ENCODE results near the gene ABLIM2.

Gene ABLIM2

DNA sequence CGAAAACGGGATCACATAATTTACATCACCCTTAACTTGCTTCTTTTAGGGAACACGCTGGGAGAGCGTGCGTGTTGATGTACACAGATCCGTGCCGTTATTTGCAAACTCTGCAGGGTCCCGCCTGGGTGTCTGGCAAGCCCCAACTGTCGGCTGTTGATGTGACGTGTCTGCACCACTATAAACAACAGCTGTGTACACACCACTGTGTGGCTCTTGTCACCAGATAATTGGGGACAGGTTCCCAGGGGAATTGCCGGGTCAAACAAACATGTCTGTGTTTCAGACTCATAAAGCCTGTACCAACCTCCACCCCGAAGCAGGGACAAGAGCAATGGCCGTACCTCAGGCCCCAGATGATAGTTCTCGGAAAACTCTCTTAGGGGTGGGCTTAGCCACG is 113.9 kb downstream of the ABLIM2 start:
- DNase-seq (ENCODE audit: insufficient read length, low spot score) (no peak), FAIRE-seq (no peak)
- TF ChIP-seq, protein P1, sequence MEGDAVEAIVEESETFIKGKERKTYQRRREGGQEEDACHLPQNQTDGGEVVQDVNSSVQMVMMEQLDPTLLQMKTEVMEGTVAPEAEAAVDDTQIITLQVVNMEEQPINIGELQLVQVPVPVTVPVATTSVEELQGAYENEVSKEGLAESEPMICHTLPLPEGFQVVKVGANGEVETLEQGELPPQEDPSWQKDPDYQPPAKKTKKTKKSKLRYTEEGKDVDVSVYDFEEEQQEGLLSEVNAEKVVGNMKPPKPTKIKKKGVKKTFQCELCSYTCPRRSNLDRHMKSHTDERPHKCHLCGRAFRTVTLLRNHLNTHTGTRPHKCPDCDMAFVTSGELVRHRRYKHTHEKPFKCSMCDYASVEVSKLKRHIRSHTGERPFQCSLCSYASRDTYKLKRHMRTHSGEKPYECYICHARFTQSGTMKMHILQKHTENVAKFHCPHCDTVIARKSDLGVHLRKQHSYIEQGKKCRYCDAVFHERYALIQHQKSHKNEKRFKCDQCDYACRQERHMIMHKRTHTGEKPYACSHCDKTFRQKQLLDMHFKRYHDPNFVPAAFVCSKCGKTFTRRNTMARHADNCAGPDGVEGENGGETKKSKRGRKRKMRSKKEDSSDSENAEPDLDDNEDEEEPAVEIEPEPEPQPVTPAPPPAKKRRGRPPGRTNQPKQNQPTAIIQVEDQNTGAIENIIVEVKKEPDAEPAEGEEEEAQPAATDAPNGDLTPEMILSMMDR (IDR thresholded peaks at IDR 0.05; ENCODE audit: insufficient read depth, missing control alignments): no peak

DNA sequence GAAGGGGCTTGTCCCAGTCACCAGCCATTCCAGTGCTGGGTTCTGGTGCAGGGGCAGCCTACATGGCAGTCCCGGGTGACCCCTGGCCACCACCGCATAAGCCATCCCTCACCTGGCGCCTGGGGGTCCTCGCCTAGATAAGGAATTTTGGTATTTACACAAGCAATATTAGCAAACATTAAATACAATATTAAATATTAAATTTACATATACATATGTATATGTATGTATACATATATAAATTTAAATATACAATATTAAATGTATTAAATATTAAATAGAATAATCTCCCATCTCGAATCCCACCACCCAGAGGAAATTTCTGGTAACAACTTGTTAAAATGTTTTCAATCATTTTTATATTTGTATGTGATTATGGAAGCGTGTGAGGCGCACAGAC is 114.4 kb downstream of the ABLIM2 start:
- FAIRE-seq (no peak), DNase-seq (ENCODE audit: insufficient read length, low spot score) (no peak)
- TF ChIP-seq, protein P1 (IDR thresholded peaks at IDR 0.05; ENCODE audit: insufficient read depth, missing control alignments): no peak

DNA sequence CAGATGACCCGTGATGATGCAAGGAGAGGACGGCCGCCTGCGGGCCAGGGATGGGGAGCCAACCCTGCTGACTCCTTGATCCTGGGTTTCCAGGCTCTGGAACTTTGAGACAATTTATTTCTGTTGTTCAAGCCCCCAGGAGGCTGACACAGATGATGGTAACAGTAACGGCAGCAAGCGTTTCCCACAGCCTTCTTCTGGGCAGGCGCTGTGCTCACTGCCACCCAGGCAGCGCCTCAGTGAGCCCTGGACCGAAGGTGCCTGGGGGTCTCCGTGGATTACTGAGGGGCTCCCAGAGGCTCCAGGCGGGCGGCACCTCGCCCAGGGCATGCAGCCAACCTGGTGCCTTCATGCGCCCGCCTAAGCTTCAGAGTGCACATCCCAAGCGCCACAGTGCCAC is 115.0 kb downstream of the ABLIM2 start:
- TF ChIP-seq, protein P1 (IDR thresholded peaks at IDR 0.05; ENCODE audit: insufficient read depth, missing control alignments): no peak
- no peak for DNase-seq (ENCODE audit: insufficient read length, low spot score)
- no peak for FAIRE-seq

DNA sequence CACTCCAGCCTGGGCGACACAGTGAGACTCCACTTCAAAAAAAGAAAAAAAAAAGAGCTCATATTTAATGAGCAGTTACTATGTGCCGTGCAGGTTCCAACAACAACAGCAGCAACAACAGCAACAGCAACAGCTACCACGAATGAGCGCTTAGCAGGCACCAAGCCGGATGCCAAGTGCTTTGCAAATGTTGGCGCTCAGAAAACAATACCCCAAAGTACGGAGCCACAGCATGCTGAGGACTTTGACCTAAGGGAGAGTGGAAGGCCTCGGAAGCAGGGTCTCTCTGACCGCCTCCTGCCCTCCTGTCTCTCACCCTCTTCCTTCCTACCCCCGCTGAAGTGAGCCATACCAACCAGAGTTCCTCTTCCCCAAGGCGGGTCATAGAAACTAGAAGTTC is 116.7 kb downstream of the ABLIM2 start:
- FAIRE-seq: no peak
- DNase-seq (ENCODE audit: insufficient read length, low spot score): no peak
- TF ChIP-seq, protein P1 (IDR thresholded peaks at IDR 0.05; ENCODE audit: insufficient read depth, missing control alignments): no peak

DNA sequence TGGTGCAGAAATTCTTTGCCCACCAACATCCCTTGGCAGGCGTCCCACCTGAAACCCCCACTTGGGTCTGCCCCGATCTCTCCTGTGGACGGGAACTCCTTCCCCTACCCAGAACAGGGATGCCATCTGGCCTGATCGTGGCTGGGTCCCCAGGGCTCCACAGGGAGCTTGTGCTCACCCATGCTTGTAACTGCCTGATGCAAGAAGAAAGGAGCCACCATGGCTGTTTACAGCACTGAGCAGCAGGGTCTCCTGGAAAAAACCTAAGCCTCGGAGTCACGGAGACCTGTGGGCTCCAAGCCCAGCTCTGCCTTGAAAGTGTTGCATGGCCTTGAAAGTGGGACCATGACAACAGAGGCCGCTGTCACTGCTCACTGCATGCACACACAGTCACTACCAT is 117.4 kb downstream of the ABLIM2 start:
- FAIRE-seq: no peak
- TF ChIP-seq, protein P1 (IDR thresholded peaks at IDR 0.05; ENCODE audit: insufficient read depth, missing control alignments): no peak
- DNase-seq (ENCODE audit: insufficient read length, low spot score): no peak

DNA sequence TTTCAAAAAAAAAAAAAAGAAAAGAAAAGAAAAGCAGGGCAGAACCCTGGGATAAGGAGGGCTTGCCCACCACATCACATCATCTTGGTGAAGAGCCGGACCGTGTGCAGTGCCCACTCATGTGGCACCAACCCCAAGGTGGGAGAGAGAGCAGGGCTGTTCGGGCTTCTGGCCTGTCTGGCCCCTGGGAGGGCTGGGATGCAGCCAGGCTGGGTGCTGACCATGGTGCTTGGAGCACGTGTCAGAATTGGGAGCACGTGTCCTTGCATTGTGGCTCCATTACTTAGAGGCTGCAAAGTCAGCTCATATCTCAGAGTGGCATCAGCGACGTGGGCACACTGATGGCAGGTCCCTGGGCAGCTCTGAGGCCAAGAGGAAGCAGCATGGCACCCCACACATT is 118.0 kb downstream of the ABLIM2 start:
- FAIRE-seq (no peak), DNase-seq (ENCODE audit: insufficient read length, low spot score) (no peak)
- TF ChIP-seq, protein P1 (IDR thresholded peaks at IDR 0.05; ENCODE audit: insufficient read depth, missing control alignments): no peak

DNA sequence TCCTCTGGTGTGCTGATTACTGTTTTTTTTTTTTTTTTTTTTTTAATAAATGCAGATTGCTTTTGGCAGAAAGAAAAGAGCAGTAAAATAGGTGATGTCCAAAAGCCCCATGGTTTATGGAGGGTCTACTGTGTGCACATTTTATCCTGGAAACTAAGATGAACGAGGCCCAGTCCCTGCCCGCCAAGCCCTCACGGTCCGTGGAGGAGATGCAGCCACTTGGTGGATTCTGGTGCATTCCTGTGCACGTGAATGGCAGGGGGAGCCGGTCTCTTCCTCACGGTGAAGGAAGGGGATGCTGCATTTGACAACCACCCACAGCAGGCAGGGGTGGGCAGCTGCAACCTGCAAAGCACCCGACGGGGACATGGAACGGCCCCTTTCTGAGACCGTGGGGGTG is 118.8 kb downstream of the ABLIM2 start:
- no peak for DNase-seq (ENCODE audit: insufficient read length, low spot score)
- FAIRE-seq: no peak
- TF ChIP-seq, protein P1 (IDR thresholded peaks at IDR 0.05; ENCODE audit: insufficient read depth, missing control alignments): no peak

Measured in D721Med (cell line).